Neuronal stem cell (in vitro differentiated cells): ENCODE results near the gene MICAL3.

Experiments
- DNase-seq: peaks from one replicate; pipeline ENCODE4 v3.0.0-alpha.2; 2013; ENCODE audit warnings: low spot score
- H2AFZ ChIP-seq: one replicate; pipeline ENCODE4 v1.6.1; 2013; ENCODE audit warnings: mild to moderate bottlenecking, low read length, inconsistent platforms
- H2AK5ac ChIP-seq: 2 replicates; pipeline ENCODE4 v1.6.1; 2013; ENCODE audit warnings: low read depth, mild to moderate bottlenecking, inconsistent platforms, low read length, moderate library complexity, mixed read lengths
- H2BK120ac ChIP-seq: 2 replicates; pipeline ENCODE4 v1.6.1; 2013; ENCODE audit warnings: low read depth, mild to moderate bottlenecking, inconsistent platforms, low read length, moderate library complexity, mixed read lengths
- H2BK12ac ChIP-seq: one replicate; pipeline ENCODE4 v1.6.1; 2013; ENCODE audit warnings: low read length, inconsistent platforms
- H2BK15ac ChIP-seq: 2 replicates; pipeline ENCODE4 v1.6.1; 2013; ENCODE audit warnings: mild to moderate bottlenecking, low read length, inconsistent platforms, mixed read lengths
- H2BK5ac ChIP-seq: one replicate; pipeline ENCODE4 v1.6.1; 2013; ENCODE audit warnings: inconsistent platforms, mild to moderate bottlenecking, low read length, moderate library complexity
- H3K14ac ChIP-seq: one replicate; pipeline ENCODE4 v1.6.1; 2013; ENCODE audit warnings: low read length, inconsistent platforms
- H3K18ac ChIP-seq: 2 replicates; pipeline ENCODE4 v1.6.1; 2013; ENCODE audit warnings: low read length, inconsistent platforms
- H3K23ac ChIP-seq: 2 replicates; pipeline ENCODE4 v1.6.1; 2013; ENCODE audit warnings: low read depth, mild to moderate bottlenecking, mixed read lengths, low read length, inconsistent platforms; ENCODE audit not compliant: poor library complexity
- H3K27ac ChIP-seq: replicated peaks from 3 replicates; pipeline ENCODE4 v1.5.1; 2013; ENCODE audit warnings: low read length, inconsistent platforms
- H3K27me3 ChIP-seq, 3 experiments: 2 replicates each; pipeline ENCODE4 v1.6.1; 2013; ENCODE audit warnings: low read length in 3 of 3, mild to moderate bottlenecking in 2 of 3, inconsistent platforms in 1 of 3, low read depth in 1 of 3, mixed read lengths in 1 of 3, moderate library complexity in 1 of 3; ENCODE audit not compliant: control insufficient read depth in 3 of 3, insufficient read depth in 3 of 3
- H3K36me3 ChIP-seq, 2 donors: replicated peaks in 1 of 2; 2 replicates each; pipeline ENCODE4 v1.6.1; 2013; ENCODE audit warnings: low read length in 2 of 2; ENCODE audit not compliant: control insufficient read depth in 2 of 2, insufficient read depth in 2 of 2
- H3K4ac ChIP-seq: 2 replicates; pipeline ENCODE4 v1.6.1; 2013; ENCODE audit warnings: inconsistent platforms, mild to moderate bottlenecking, low read length, moderate library complexity
- H3K4me1 ChIP-seq, 2 donors: 1 replicate in 1 of 2; 2 replicates in 1 of 2; pipeline ENCODE4 v1.6.1; 2013; ENCODE audit warnings: low read length in 2 of 2, low read depth in 1 of 2; ENCODE audit not compliant: control insufficient read depth in 2 of 2, insufficient read depth in 1 of 2
- H3K4me2 ChIP-seq: one replicate; pipeline ENCODE4 v1.6.1; 2013; ENCODE audit warnings: mild to moderate bottlenecking, low read length, inconsistent platforms; ENCODE audit not compliant: insufficient read depth, poor library complexity, severe bottlenecking
- H3K4me3 ChIP-seq, 2 donors: 2 replicates each; pipeline ENCODE4 v1.5.1; 2013; ENCODE audit warnings: low read length in 2 of 2, mild to moderate bottlenecking in 2 of 2, inconsistent platforms in 1 of 2, moderate library complexity in 1 of 2
- H3K79me1 ChIP-seq: one replicate; pipeline ENCODE4 v1.6.1; 2013; ENCODE audit warnings: low read depth, mild to moderate bottlenecking, inconsistent platforms, low read length, moderate library complexity
- H3K9ac ChIP-seq: one replicate; pipeline ENCODE4 v1.6.1; 2013; ENCODE audit warnings: mild to moderate bottlenecking, low read depth, low read length, inconsistent platforms; ENCODE audit not compliant: poor library complexity
- H3K9me3 ChIP-seq, 2 donors: replicated peaks in 1 of 2; 2 replicates each; pipeline versions ENCODE3 to v1.6.1; 2013; ENCODE audit warnings: low read length in 2 of 2, mild to moderate bottlenecking in 2 of 2, inconsistent platforms in 1 of 2, low read depth in 1 of 2, mixed read lengths in 1 of 2, moderate library complexity in 1 of 2; ENCODE audit not compliant: control insufficient read depth in 2 of 2, insufficient read depth in 1 of 2
- H4K8ac ChIP-seq: one replicate; pipeline ENCODE4 v1.6.1; 2013; ENCODE audit warnings: low read depth, mild to moderate bottlenecking, inconsistent platforms, low read length, moderate library complexity
- H4K91ac ChIP-seq: one replicate; pipeline ENCODE4 v1.6.1; 2013; ENCODE audit warnings: low read length, low read depth, mild to moderate bottlenecking, inconsistent platforms; ENCODE audit not compliant: poor library complexity
- WGBS, 2 donors: extraction: QIAGEN DNeasy Blood & Tissue Kit; methylation state at CpG; one replicate each; pipeline ENCODE4 v1.1.7; 2013; ENCODE audit warnings: missing lambda C conversion rate in 2 of 2, mixed read lengths in 1 of 2; ENCODE audit not compliant: insufficient read length in 2 of 2, insufficient replicate concordance in 1 of 2; ENCODE audit errors: extremely low coverage in 2 of 2; 5-methylcytosine and 5-hydroxymethylcytosine counted together

The MICAL3 gene

GRCh38 chr22:17814830-17815229 lies 209.5 kb downstream of the MICAL3 start:
- H3K14ac ChIP-seq = no peak overlapping the region
- H3K9ac ChIP-seq = no peak overlapping the region
- peaks cover 2% of the 10 kb centered on the region for H3K79me1 ChIP-seq
- no peak overlapping the region for H3K4me2 ChIP-seq
- no peak overlapping the region for H3K4me3 ChIP-seq
- H2AFZ ChIP-seq = no peak overlapping the region
- H3K27ac ChIP-seq = no peak overlapping the region
- no peaks in the 10 kb centered on the region for H3K4me1 ChIP-seq
- H4K91ac ChIP-seq = no peak overlapping the region
- H2BK5ac ChIP-seq = no peak overlapping the region
- H2BK15ac ChIP-seq = no peak overlapping the region
- H3K4ac ChIP-seq = no peak overlapping the region
- no peak overlapping the region for H3K23ac ChIP-seq
- H2BK12ac ChIP-seq = no peak overlapping the region
- no peaks in the 10 kb centered on the region for H3K9me3 ChIP-seq
- H2BK120ac ChIP-seq = no peak overlapping the region
- no peak overlapping the region for H4K8ac ChIP-seq
- no peak overlapping the region for H3K18ac ChIP-seq
- no CpG with 5 or more reads among the region's 20 CpGs for WGBS, 2 donors
- H3K27me3 ChIP-seq = no peaks in the 10 kb centered on the region
- no peak overlapping the region for H2AK5ac ChIP-seq
- peaks cover 16 to 42% of the 10 kb centered on the region in 2 donors for H3K36me3 ChIP-seq
- DNase-seq = no peak

- no CpG with 5 or more reads among the region's 6 CpGs for WGBS, 2 donors
Observed at GRCh38 chr22:17814084-17814483, 210.3 kb downstream of the MICAL3 start.

GRCh38 chr22:17811119-17811518 lies 213.2 kb downstream of the MICAL3 start:
- Histone ChIP-seq H3K4me2 (no peak overlapping the region), H4K8ac (no peak overlapping the region), H2BK120ac (no peak overlapping the region), H4K91ac (no peak overlapping the region), H3K4ac (no peak overlapping the region), H2BK12ac (no peak overlapping the region), H3K27me3 (no peaks in the 10 kb centered on the region), H3K14ac (no peak overlapping the region), H3K18ac (peak overlapping the region; percentile 20), H3K9me3 (no peaks in the 10 kb centered on the region), H3K9ac (no peak overlapping the region), H3K4me3 (no peak overlapping the region), H2BK5ac (no peak overlapping the region), H3K36me3 (peaks cover 26 to 51% of the 10 kb centered on the region in 2 donors), H3K27ac (no peak overlapping the region), H2AK5ac (no peak overlapping the region), H3K23ac (no peak overlapping the region), H2AFZ (no peak overlapping the region), H2BK15ac (no peak overlapping the region), H3K79me1 (peaks cover 2% of the 10 kb centered on the region), H3K4me1 (no peaks in the 10 kb centered on the region)
- DNase-seq = no peak
- WGBS, 2 donors = no CpG with 5 or more reads among the region's 4 CpGs

More at GRCh38 chr22:17814084-17814483, 210.3 kb downstream of the MICAL3 start:
- no peak overlapping the region for H2AFZ ChIP-seq
- no peak overlapping the region for H2AK5ac ChIP-seq
- no peak overlapping the region for H3K23ac ChIP-seq
- H3K18ac ChIP-seq = no peak overlapping the region
- no peaks in the 10 kb centered on the region for H3K4me1 ChIP-seq
- H4K91ac ChIP-seq = no peak overlapping the region
- peaks cover 16 to 45% of the 10 kb centered on the region in 2 donors for H3K36me3 ChIP-seq
- H2BK15ac ChIP-seq = no peak overlapping the region
- no peak overlapping the region for H4K8ac ChIP-seq
- no peak overlapping the region for H3K9ac ChIP-seq
- no peak for DNase-seq
- H3K27me3 ChIP-seq = no peaks in the 10 kb centered on the region
- H3K4me2 ChIP-seq = no peak overlapping the region
- H3K4ac ChIP-seq = no peak overlapping the region
- no peak overlapping the region for H3K14ac ChIP-seq
- no peak overlapping the region for H3K4me3 ChIP-seq
- H2BK5ac ChIP-seq = no peak overlapping the region
- H3K79me1 ChIP-seq = peaks cover 2% of the 10 kb centered on the region
- H2BK120ac ChIP-seq = no peak overlapping the region
- no peaks in the 10 kb centered on the region for H3K9me3 ChIP-seq
- H2BK12ac ChIP-seq = no peak overlapping the region
- no peak overlapping the region for H3K27ac ChIP-seq

GRCh38 chr22:17810570-17811116 lies 213.7 kb downstream of the MICAL3 start:
- H2BK15ac ChIP-seq = no peak overlapping the region
- H3K27me3 ChIP-seq = no peaks in the 10 kb centered on the region
- H2AK5ac ChIP-seq = no peak overlapping the region
- H2BK5ac ChIP-seq = no peak overlapping the region
- no peaks in the 10 kb centered on the region for H3K9me3 ChIP-seq
- no peak overlapping the region for H3K9ac ChIP-seq
- peak overlapping the region; percentile 13 for H3K4ac ChIP-seq
- H4K91ac ChIP-seq = no peak overlapping the region
- H3K4me2 ChIP-seq = no peak overlapping the region
- H3K14ac ChIP-seq = peak overlapping the region; percentile 1
- H2BK120ac ChIP-seq = no peak overlapping the region
- H4K8ac ChIP-seq = no peak overlapping the region
- H3K27ac ChIP-seq = no peak overlapping the region
- H2AFZ ChIP-seq = no peak overlapping the region
- H3K79me1 ChIP-seq = peaks cover 2% of the 10 kb centered on the region
- H3K4me1 ChIP-seq = no peaks in the 10 kb centered on the region
- peaks cover 26 to 51% of the 10 kb centered on the region in 2 donors for H3K36me3 ChIP-seq
- no peak for DNase-seq
- no CpG with 5 or more reads among the region's 12 CpGs for WGBS, 2 donors
- H3K23ac ChIP-seq = no peak overlapping the region
- peak overlapping the region; percentile 20 for H3K18ac ChIP-seq
- no peak overlapping the region for H3K4me3 ChIP-seq
- H2BK12ac ChIP-seq = no peak overlapping the region
